Body of pancreas (tissue), 4 donors: Measurements from ENCODE around the gene GFOD1. TPM values are rescaled to one million over a fixed set of nuclear protein-coding genes. Genes with fewer than 3 reads are reported as not detected.

Source experiments
- ATAC-seq: fragments of 150-250 bp; one replicate; pipeline ENCODE4 v1.9.1; 2016
- DNase-seq, 4 donors: peaks; one replicate each; pipeline ENCODE4 v3.0.0-alpha.2; 2019
- H3K27ac ChIP-seq, 4 donors: fragments of 200-600 bp; sonication (generic); 1 replicate in 3 of 4; 2 replicates in 1 of 4; pipeline versions ENCODE4 v1.5.1 to v1.6.1; 2016 to 2019; ENCODE audit warnings: mild to moderate bottlenecking in 1 of 4, mixed read lengths in 1 of 4, moderate library complexity in 1 of 4
- H3K27me3 ChIP-seq, 2 donors: fragments of 200-600 bp; sonication (generic); one replicate each; pipeline ENCODE4 v1.6.0; 2016; ENCODE audit warnings: mild to moderate bottlenecking in 1 of 2
- H3K36me3 ChIP-seq, 2 donors: fragments of 200-600 bp; sonication (generic); replicated peaks in 1 of 2; 2 replicates each; pipeline ENCODE4 v1.5.1; 2016; ENCODE audit warnings: low read depth in 2 of 2; ENCODE audit not compliant: insufficient read depth in 1 of 2
- H3K4me1 ChIP-seq: fragments of 200-600 bp; sonication (generic); one replicate; pipeline ENCODE4 v1.6.0; 2016
- H3K4me3 ChIP-seq, 2 donors: fragments of 200-600 bp; sonication (generic); 1 replicate in 1 of 2; 2 replicates in 1 of 2; pipeline ENCODE4 v1.5.1; 2016 to 2019
- H3K9me3 ChIP-seq, 3 donors: fragments of 200-600 bp; sonication (generic); 1 replicate in 2 of 3; 2 replicates in 1 of 3; pipeline ENCODE4 v1.5.1; 2016
- CTCF ChIP-seq, 7 experiments: fragments of 450-650 bp in 4 of 7; fragments of 200-600 bp in 3 of 7; sonication (generic) in 3 of 7; IDR thresholded peaks; one replicate each; pipeline ENCODE4 v1.5.1; 2016 to 2019; ENCODE audit warnings: antibody characterized with exemption in 7 of 7
- POLR2A ChIP-seq, 3 donors: fragments of 450-650 bp; IDR thresholded peaks; one replicate each; pipeline ENCODE4 v1.6.1; 2016; ENCODE audit warnings: antibody characterized with exemption in 3 of 3, mild to moderate bottlenecking in 2 of 3
- WGBS, 2 donors: methylation state at CpG; one replicate each; pipeline ENCODE4 v1.1.5; 2017; 5-methylcytosine and 5-hydroxymethylcytosine counted together
- intact Hi-C: fragments of 100-400 bp; cut with DNase I; formaldehyde crosslinking; loops from one replicate; pipeline ENCODE4 v1.15.1; 2023
- total RNA-seq, 2 donors: library from RNA; depleted of rRNA; stranded (reverse); fragments of >200 nt; gene quantifications; one replicate each; pipeline ENCODE4 v1.1.0, GENCODE V29; 2016

The GFOD1 gene
- total RNA-seq, 2 donors from 2014 or later = 4.3 to 5.2 TPM

GRCh38 chr6:13432526-13433184 is 54.7 kb downstream of the GFOD1 start:
- intact Hi-C loops = no loop called here
- DNase-seq = no peak
- TF ChIP-seq POLR2A (IDR thresholded peaks at IDR 0.05) = no peak
- TF ChIP-seq CTCF (IDR thresholded peaks at IDR 0.05) = no peak
- H3K27ac ChIP-seq = no peak overlapping the region
- WGBS, 2 donors = 85 to 91% methylated on average over 4 of the region's 4 CpGs
- no peaks in the 10 kb centered on the region for H3K36me3 ChIP-seq
- peaks cover 9% of the 10 kb centered on the region for H3K4me1 ChIP-seq
- H3K4me3 ChIP-seq = no peak overlapping the region
- no peak for ATAC-seq
- no peaks in the 10 kb centered on the region for H3K27me3 ChIP-seq
- H3K9me3 ChIP-seq = no peaks in the 10 kb centered on the region

- intact Hi-C loops = no loop called here
Measured at GRCh38 chr6:13431861-13432465, 55.4 kb downstream of the GFOD1 start.

GRCh38 chr6:13431059-13431656 is 56.2 kb downstream of the GFOD1 start:
- H3K4me1 ChIP-seq = peaks cover 9% of the 10 kb centered on the region
- no peak for DNase-seq
- ATAC-seq = no peak
- intact Hi-C loops = no loop called here
- WGBS, 2 donors = 89% methylated on average over 6 of the region's 6 CpGs
- no peaks in the 10 kb centered on the region for H3K27me3 ChIP-seq
- no peak overlapping the region for H3K4me3 ChIP-seq
- H3K36me3 ChIP-seq = no peaks in the 10 kb centered on the region
- TF ChIP-seq CTCF (IDR thresholded peaks at IDR 0.05) (no peak), POLR2A (IDR thresholded peaks at IDR 0.05) (no peak)
- H3K27ac ChIP-seq = no peak overlapping the region
- H3K9me3 ChIP-seq = no peaks in the 10 kb centered on the region

More at GRCh38 chr6:13431861-13432465, 55.4 kb downstream of the GFOD1 start:
- DNase-seq (no peak), ATAC-seq (no peak)
- 76 to 81% methylated on average over 5 of the region's 5 CpGs for WGBS, 2 donors
- no peaks in the 10 kb centered on the region for H3K36me3 ChIP-seq
- H3K27me3 ChIP-seq = no peaks in the 10 kb centered on the region
- H3K27ac ChIP-seq = no peak overlapping the region
- no peak overlapping the region for H3K4me3 ChIP-seq
- TF ChIP-seq POLR2A (IDR thresholded peaks at IDR 0.05) (no peak), CTCF (IDR thresholded peaks at IDR 0.05) (no peak)
- no peaks in the 10 kb centered on the region for H3K9me3 ChIP-seq
- H3K4me1 ChIP-seq = peaks cover 9% of the 10 kb centered on the region

- 86% methylated on average over 5 of the region's 5 CpGs for WGBS, 2 donors
- Histone ChIP-seq H3K4me3 (no peak overlapping the region), H3K9me3 (no peaks in the 10 kb centered on the region), H3K27ac (no peak overlapping the region), H3K4me1 (peaks cover 9% of the 10 kb centered on the region), H3K36me3 (no peaks in the 10 kb centered on the region), H3K27me3 (no peaks in the 10 kb centered on the region)
- TF ChIP-seq POLR2A (IDR thresholded peaks at IDR 0.05) (no peak), CTCF (IDR thresholded peaks at IDR 0.05) (no peak)
- no peak for DNase-seq
- intact Hi-C loops = no loop called here
- ATAC-seq = no peak
Measured at GRCh38 chr6:13429406-13429753, 58.0 kb downstream of the GFOD1 start.
